Neutrophil (primary cell): ENCODE measurements around the gene FMNL3.

Experiments
- H3K27ac ChIP-seq: fragments of 200-600 bp; sonication (generic); 2 replicates; pipeline ENCODE4 v1.5.1; 2016; ENCODE audit warnings: mild to moderate bottlenecking, moderate library complexity
- H3K27me3 ChIP-seq: fragments of 200-600 bp; sonication (generic); 2 replicates; pipeline ENCODE4 v1.6.0; 2016; ENCODE audit warnings: mild to moderate bottlenecking
- H3K36me3 ChIP-seq: fragments of 200-600 bp; sonication (generic); 2 replicates; pipeline ENCODE4 v1.5.1; 2017
- H3K4me1 ChIP-seq, 2 experiments: fragments of 200-600 bp in 1 of 2; sonication (generic) in 1 of 2; 1 replicate in 1 of 2; 2 replicates in 1 of 2; pipeline versions ENCODE4 v1.5.1 to v1.6.1; 2013 to 2016; ENCODE audit warnings: low read depth in 1 of 2, low read length in 1 of 2, mild to moderate bottlenecking in 1 of 2, moderate library complexity in 1 of 2; ENCODE audit not compliant: control insufficient read depth in 1 of 2, insufficient read depth in 1 of 2
- H3K4me3 ChIP-seq, 2 experiments: fragments of 200-600 bp in 1 of 2; sonication (generic) in 1 of 2; 1 replicate in 1 of 2; 2 replicates in 1 of 2; pipeline ENCODE4 v1.5.1; 2013 to 2016; ENCODE audit warnings: low read depth in 1 of 2, low read length in 1 of 2, mild to moderate bottlenecking in 1 of 2, moderate library complexity in 1 of 2
- H3K9me3 ChIP-seq: fragments of 200-600 bp; sonication (generic); 2 replicates; pipeline ENCODE4 v1.5.1; 2016
- CTCF ChIP-seq: fragments of 200-600 bp; sonication (generic); IDR thresholded peaks from 2 replicates; pipeline ENCODE4 v1.5.1; 2016; ENCODE audit warnings: antibody characterized with exemption

FMNL3 gene

GRCh38 chr12:49696723-49697122 is 10.5 kb downstream of the FMNL3 start:
- TF ChIP-seq CTCF = no peak
- H3K36me3 ChIP-seq = no peaks in the 10 kb centered on the region
- H3K4me1 ChIP-seq = peaks cover 17 to 19% of the 10 kb centered on the region in 2 experiments
- H3K9me3 ChIP-seq = no peaks in the 10 kb centered on the region
- no peaks in the 10 kb centered on the region for H3K27me3 ChIP-seq
- no peak overlapping the region for H3K27ac ChIP-seq
- H3K4me3 ChIP-seq = no peak overlapping the region

- TF ChIP-seq CTCF = no peak
- H3K9me3 ChIP-seq = no peaks in the 10 kb centered on the region
Observed at GRCh38 chr12:49693931-49694444, 13.2 kb downstream of the FMNL3 start.

GRCh38 chr12:49692851-49693250 is 14.4 kb downstream of the FMNL3 start:
- Histone ChIP-seq H3K27me3 (no peaks in the 10 kb centered on the region), H3K4me1 (peaks cover 0 to under 1% of the 10 kb centered on the region in 2 experiments), H3K4me3 (no peak overlapping the region), H3K9me3 (no peaks in the 10 kb centered on the region), H3K36me3 (no peaks in the 10 kb centered on the region), H3K27ac (no peak overlapping the region)
- TF ChIP-seq CTCF = no peak

More at GRCh38 chr12:49693931-49694444, 13.2 kb downstream of the FMNL3 start:
- Histone ChIP-seq H3K27ac (no peak overlapping the region), H3K27me3 (no peaks in the 10 kb centered on the region), H3K4me1 (peaks cover 9 to 11% of the 10 kb centered on the region in 2 experiments), H3K4me3 (no peak overlapping the region), H3K36me3 (no peaks in the 10 kb centered on the region)

- Histone ChIP-seq H3K27ac (no peak overlapping the region), H3K36me3 (no peaks in the 10 kb centered on the region), H3K4me3 (no peak overlapping the region), H3K4me1 (no peaks in the 10 kb centered on the region), H3K27me3 (no peaks in the 10 kb centered on the region), H3K9me3 (no peaks in the 10 kb centered on the region)
- TF ChIP-seq CTCF = no peak
Observed at GRCh38 chr12:49689785-49690184, 17.4 kb downstream of the FMNL3 start.

- no peak overlapping the region for H3K27ac ChIP-seq
Observed at GRCh38 chr12:49689237-49689636, 18.0 kb downstream of the FMNL3 start.

More at GRCh38 chr12:49689237-49689636, 18.0 kb downstream of the FMNL3 start:
- Histone ChIP-seq H3K4me3 (no peak overlapping the region), H3K27me3 (no peaks in the 10 kb centered on the region), H3K9me3 (no peaks in the 10 kb centered on the region), H3K4me1 (no peaks in the 10 kb centered on the region), H3K36me3 (no peaks in the 10 kb centered on the region)
- TF ChIP-seq CTCF = no peak
